VCaP (cell line): ENCODE data around the gene RPL9.

Source experiments
- H3K27ac ChIP-seq: fragments of 450-650 bp; 2 replicates; pipeline ENCODE4 v1.5.1; 2017
- CTCF ChIP-seq: fragments of 450-650 bp; conservative IDR thresholded peaks from 2 replicates; pipeline ENCODE4 v1.5.1; 2017; ENCODE audit warnings: mild to moderate bottlenecking, moderate library complexity

Gene RPL9

GRCh38 chr4:39407584-39407885 is 51.2 kb downstream of the RPL9 start:
- no peak overlapping the region for H3K27ac ChIP-seq
- no peak for TF ChIP-seq CTCF

- TF ChIP-seq CTCF: no peak
- H3K27ac ChIP-seq: no peak within 1 kb of the TSS; the same call in 1 of the 2 replicates
Observed at GRCh38 chr4:39406763-39407583, 51.7 kb downstream of the RPL9 start, which contains the start of gene KLB. KLB (plus strand) TSS chr4:39406930; CDS start chr4:39406950, 20 bp downstream.
